Measurements from ENCODE around the gene FOXP3. TPM values are rescaled to one million over a fixed set of nuclear protein-coding genes. Genes with fewer than 3 reads are reported as not detected.

Gene FOXP3
- total RNA-seq, 1 experiment from 2014 or later = not detected

DNA sequence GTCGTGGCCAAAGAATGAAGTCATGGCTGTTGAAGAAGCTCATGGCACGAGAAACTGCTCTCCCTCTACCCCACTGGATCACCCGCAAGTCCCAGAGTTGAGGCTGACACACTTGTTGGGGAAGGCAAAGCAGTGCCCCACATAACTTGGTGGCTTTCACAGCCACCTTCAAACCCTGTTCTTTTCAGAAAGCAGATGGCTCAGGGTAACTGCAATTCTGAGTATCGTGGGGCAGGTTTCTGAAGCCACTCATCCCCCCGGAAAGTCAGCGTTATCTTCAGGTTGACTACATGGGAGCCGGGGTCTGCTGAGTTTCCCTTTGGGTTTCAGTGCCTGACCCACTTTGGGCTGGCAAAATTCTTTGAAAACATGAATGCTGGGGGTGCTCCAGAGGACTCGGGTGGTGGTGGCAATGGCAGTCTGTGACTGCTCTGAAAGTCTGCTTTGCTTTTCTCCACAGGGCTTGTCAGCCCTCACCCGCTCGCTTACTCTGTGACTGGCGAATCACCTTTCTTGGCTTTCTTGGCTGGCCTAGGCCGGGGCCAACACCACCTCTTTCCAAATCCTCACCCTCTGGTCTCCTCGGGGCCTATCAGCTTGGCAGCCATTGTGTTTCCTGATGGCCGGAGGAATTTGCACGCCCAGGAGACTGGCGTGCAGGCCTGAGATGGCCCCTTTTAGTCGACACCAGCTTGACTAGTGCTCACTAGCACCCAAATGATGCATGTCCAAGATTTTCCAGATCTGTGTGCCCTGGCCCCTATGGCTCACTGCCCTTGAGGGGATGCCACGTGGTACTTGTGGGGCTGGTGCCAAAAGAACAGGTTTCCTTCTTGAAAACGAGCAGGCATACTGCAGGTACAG lies 12.4 kb upstream of the FOXP3 start:
- DNase-seq (ENCODE audit: low spot score) = peak; percentile 73
- in situ Hi-C loops (cut with HindIII; ENCODE audit: low sequenced_read_pairs) = no loop called here

DNA sequence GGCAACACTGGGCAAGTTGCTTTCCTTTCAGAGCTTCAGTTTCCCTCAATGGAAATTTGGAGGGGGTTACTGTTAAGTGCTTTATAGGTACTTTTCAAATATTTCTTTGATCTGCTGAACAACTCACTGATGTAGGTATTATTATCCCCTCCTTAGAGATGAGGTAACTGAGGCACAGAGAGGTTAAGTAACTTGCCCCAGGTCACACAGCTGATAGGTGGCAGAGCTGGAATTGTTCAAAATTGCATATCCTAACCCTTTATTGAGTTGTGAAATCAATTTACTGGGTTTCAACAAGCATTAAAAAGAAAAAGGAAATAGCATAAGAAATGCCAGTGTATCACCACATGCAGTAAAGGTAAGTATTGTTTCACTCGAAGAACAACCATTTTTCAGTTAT lies 11.7 kb upstream of the FOXP3 start:
- DNase-seq (ENCODE audit: low spot score) = no peak
- in situ Hi-C loops (cut with HindIII; ENCODE audit: low sequenced_read_pairs) = no loop called here

DNA sequence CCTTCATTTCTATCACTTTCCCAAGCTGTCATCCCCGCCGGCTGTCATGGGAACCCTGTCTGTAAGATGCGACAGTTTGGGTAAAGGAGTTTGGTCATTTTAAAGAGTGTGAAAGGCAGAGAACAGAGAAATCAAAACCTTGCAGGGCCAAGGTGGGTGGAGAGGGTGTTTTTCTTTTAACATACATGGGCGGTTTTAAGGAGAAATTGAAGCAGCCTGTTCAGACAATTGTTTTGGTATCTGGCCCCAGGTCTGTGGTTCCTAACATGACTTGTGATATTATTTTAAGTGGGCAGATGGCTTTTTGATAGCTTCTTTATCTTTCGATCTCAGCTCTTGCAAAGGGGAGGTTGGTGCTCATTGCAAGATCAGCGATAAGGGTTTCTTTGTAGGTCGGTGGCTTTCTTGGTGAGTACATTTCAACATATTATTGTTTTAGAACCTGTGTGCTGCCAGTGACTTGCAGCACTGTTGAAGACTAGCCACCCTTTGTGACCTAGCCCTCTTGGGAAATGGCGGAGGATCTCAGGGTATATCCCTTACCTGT lies 8.7 kb upstream of the FOXP3 start:
- no peak for DNase-seq (ENCODE audit: low spot score)
- in situ Hi-C loops (cut with HindIII; ENCODE audit: low sequenced_read_pairs) = no loop called here

DNA sequence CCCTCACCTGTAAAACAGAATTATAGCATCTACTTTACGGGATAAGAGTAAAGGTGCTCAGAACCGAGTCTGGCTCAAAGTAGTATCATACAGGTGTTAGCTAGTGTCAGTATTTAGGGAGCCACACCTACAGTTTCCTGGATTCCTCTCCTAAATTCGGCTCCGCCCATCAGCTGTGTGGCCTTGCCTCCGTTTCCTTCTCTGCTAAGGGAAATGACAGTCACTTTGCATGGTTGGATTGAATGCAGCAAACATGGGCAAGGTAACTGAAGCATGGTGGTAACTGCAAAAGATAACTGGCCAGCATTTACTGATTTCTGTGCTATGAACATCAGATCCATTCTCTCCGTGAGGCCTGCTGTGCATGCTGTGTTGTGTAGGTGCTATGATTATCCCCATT lies 7.9 kb upstream of the FOXP3 start:
- in situ Hi-C loops (cut with HindIII; ENCODE audit: low sequenced_read_pairs) = no loop called here
- DNase-seq (ENCODE audit: low spot score) = no peak

DNA sequence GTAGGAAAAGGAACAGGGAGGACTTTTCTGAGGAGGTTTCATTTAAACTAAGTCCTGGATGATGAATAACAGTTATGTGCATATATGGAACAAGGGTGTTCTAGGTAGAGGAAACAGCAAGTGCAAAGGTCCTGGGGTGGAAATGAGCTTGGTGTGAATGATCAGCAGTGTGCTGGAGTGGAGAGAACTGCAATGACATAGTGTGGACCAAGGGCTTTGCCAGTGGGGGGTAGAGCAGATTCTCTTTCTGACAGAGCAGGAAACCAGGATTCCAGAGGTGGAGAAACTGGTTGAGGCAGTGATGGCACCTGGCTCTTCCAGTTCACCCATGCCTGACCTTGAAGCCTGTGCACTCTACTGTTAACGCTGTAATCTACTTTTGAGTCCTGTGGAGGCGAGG lies 6.8 kb upstream of the FOXP3 start:
- no peak for DNase-seq (ENCODE audit: low spot score)
- in situ Hi-C loops (cut with HindIII; ENCODE audit: low sequenced_read_pairs) = no loop called here

DNA sequence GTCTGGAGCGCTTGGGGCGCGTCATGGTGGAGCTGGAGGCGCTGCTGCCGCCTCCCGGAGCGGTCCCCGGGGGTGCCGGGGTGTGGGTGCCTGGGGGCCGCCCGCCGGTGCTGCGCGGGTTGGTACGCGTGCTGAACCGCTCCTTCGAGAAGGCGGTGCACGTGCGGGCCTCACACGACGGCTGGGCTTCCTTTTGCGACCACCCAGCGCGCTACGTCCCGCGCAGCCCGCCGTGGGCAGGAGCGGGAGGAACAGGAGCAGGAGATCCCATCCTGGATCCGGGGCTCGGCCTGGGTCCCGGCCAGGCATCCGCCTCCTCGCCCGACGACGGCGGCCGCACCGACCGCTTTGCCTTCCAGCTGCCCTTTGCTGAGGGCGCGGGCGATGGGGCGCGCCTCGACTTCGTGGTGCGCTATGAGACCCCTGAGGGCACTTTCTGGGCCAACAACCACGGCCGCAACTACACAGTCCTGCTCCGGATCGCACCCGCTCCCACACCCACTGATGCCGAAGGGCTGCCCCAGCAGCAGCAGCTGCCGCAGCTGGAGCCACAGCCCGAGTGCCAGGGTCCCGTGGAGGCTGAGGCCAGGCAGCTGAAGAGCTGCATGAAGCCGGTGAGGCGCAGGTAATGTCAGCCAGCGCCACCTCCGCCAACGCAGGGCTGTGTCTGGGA lies 5.9 kb upstream of the FOXP3 start:
- in situ Hi-C loops (cut with HindIII; ENCODE audit: low sequenced_read_pairs) = no loop called here
- no peak for DNase-seq (ENCODE audit: low spot score)

DNA sequence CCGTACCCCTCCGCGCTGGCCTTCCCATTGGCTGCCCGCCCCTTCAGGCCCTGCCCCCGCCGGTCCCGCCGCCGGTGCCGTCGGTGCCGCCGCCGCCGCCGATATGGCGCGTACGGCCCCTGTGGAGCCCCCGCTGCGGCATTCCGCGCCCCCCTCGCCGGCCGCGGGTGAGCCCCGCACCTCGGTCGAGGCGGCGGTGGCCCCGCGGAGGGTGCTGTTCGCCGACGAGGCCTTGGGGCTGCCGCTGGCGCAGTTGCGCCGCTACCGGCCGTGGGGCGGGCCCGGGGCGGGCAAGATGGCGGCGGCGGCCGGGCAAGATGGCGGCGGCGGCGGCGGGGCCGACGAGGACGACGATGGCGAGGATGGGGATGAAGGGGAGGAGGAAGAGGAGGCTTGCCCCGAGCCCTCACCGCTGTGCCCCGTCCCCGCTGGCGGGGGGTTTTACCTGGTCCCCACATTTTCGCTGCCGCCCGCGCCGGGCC lies 5.3 kb upstream of the FOXP3 start, which contains the start of gene PPP1R3F:
PPP1R3F (plus strand) TSS at position 27 of the 482 bp plus-strand sequence; CDS start at position 104, 77 bp downstream.
- DNase-seq (ENCODE audit: low spot score) = no peak
- in situ Hi-C loops (cut with HindIII; ENCODE audit: low sequenced_read_pairs) = no loop called here

DNA sequence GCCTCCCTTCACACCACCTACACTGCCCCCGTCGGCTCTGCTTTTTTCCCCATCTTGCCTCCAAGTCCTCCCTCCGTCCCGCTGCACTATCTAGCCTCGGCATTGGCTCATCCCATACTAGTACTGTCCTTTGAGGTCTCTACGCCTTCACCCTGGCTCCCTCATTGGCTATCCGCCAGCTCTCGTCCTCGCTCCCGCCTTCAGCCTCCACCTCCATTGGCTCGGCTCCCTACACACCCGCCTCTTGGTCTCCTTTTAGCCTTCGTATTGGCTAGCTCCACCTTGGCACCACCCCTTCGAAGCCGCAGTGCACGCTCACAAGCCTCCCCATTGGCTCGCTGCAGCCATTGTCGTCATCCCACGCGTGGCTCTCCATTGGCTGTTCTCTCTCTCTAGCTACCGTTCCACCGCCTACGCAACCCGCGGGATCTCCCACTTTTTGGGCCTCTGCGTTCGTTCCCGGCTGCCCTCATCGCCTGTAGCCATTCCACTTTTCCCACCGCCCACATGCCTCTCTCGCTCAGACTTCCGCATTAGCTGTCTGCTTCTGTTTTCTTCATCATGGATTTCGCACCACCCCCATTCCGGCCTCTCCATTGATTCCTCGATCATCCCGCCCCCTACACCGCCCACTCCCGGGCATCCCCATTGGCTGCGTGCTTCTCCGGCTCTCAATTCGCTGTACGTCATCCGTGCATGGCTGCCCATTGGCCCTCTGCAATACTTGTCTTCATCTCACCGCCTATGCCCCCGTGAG lies 4.7 kb upstream of the FOXP3 start:
- in situ Hi-C loops (cut with HindIII; ENCODE audit: low sequenced_read_pairs) = no loop called here
- DNase-seq (ENCODE audit: low spot score) = peak; percentile 98

DNA sequence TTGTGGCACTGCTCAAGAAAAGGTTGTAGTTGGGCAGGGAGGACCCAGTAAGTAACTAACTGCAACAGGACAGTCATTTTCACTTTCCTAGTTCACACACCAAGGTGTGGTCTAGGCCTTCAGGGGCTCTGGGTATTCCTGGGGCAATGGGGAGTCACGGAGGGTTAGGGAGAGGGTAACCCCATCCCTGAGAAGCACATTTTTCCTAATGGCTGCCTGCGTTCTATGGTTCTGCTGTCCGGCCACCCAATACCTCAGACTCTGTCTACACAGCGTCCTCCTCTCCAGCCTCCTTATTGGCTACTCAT lies 4.1 kb upstream of the FOXP3 start:
- no peak for DNase-seq (ENCODE audit: low spot score)
- in situ Hi-C loops (cut with HindIII; ENCODE audit: low sequenced_read_pairs) = no loop called here

DNA sequence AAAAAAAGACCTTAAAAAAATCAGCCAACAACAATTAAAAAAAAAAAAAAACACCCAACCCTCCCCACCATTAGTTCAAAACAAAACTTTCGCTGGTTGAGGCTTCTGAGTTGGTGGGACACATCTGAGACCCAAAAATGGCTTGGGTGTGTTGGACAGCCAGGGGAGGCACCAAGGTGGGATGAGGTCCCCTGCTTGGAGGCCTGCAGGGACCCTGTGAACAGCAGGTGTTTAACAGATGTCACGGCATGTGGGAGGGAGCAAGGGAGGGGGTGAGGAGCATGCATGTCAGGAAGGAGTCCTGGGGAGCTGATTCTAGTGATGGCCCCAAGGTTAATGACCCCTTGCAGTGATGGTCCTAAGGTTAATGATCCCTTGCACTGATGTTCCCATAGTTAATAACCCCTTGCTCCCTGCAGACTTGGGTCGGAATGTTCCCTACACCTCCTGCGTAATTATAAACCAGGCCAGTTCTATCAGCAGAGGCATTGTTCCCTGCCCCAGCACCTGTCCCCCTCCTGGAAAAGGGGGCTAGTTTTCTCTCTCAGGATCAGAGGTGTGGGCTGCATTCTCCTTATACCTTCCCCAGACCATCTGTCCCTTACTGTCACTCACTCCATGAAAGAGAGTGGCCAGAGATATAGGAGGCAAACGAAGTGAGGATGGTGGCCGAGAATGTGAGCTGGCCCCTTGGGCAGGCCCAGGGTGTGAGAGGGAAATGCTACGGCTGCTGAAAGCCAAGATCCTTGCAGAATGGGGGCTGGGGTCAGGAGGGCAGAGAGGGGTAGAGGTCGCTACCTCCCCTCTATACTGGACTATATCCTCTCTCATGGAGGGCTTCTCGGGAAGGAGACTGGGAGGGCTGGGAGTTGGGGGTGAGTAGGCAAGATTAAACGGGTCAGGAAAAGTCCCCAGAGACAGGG lies 2.3 kb upstream of the FOXP3 start:
- in situ Hi-C loops (cut with HindIII; ENCODE audit: low sequenced_read_pairs) = no loop called here
- DNase-seq (ENCODE audit: low spot score) = no peak

DNA sequence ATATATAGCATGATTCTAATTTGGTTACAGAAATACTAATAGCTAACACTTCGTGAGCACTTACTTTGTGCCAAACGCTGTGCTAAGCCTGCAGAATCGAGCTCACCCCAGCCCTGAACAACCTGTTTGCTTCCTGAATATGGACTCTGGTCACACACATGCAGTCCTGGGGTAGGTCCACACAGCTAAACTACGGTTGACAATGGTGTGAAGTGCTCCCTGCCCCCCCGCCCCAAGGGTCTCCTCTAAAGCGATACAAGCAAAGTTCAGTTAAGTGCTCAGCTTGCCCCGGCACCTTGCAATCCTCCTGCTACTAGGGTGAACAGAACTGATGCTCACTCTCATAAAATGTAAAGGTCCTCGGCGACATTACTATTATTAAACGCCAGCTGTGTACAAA lies 879 bp downstream of the FOXP3 start:
- no peak for DNase-seq (ENCODE audit: low spot score)
- in situ Hi-C loops (cut with HindIII; ENCODE audit: low sequenced_read_pairs) = no loop called here

DNA sequence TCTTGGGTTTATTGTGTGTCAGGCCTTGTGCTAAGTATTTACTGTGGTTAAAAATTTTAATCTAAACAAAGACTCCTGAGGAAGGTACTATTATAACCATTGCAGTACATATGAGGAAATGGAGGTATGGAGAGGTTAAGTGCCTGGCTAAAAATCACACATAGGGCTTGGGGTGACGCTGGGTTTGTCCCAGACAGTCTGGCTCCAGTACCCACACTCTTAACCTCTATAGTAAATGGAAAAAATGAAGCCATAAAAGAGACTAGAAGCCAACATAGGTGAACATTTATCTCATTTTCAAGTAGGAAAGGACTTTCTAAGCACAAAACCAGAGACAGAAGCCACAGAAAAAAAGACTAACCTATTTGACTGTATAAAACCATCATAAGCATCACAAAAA lies 1.9 kb downstream of the FOXP3 start:
- no peak for DNase-seq (ENCODE audit: low spot score)
- in situ Hi-C loops (cut with HindIII; ENCODE audit: low sequenced_read_pairs) = no loop called here

DNA sequence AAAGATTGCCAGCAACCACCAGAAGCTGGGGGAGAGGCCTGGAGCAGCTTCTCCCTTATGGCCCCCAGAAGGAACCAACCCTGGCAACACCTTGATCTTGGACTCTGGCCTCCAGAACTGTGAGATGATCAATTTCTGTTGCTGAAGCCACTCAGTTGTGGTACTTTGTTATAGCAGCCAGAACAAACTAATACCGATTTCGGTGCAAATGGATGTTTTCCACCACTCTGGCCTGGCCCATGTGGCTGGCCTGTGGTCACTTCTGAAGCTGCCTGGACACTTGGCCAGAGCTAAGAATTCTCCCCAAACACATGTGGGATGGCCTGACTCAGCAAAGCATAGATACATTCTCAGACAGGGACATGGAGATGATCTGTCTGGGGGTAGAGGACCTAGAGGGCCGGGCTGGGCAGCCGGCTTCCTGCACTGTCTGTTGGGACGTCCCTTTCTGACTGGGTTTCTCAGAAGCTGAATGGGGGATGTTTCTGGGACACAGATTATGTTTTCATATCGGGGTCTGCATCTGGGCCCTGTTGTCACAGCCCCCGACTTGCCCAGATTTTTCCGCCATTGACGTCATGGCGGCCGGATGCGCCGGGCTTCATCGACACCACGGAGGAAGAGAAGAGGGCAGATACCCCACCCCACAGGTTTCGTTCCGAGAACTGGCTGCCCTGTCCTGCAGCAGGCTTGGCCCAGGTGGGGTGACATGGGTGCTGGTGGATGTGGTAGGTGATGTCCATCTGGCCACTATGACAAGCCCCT lies 4.1 kb downstream of the FOXP3 start:
- DNase-seq (ENCODE audit: low spot score) = no peak
- in situ Hi-C loops (cut with HindIII; ENCODE audit: low sequenced_read_pairs) = no loop called here

DNA sequence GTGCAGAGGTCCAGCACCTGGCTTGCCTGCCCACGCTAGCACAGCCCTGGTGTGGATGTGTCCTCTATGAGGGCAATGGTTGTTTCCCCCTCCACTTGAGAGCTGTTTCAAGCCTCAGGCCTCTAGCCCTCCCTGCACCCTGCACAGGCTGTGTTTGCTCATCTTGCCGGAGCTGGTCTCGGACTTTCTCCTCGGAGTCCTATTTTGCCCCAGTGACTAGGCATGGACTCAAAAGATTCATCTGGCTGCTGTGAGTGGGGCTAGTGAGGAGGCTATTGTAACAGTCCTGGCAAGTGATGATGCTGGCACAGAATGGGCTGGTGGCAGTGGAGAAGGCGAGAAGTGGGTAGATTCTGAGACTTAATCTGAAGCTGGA lies 5.8 kb downstream of the FOXP3 start:
- no peak for DNase-seq (ENCODE audit: low spot score)
- in situ Hi-C loops (cut with HindIII; ENCODE audit: low sequenced_read_pairs) = no loop called here

DNA sequence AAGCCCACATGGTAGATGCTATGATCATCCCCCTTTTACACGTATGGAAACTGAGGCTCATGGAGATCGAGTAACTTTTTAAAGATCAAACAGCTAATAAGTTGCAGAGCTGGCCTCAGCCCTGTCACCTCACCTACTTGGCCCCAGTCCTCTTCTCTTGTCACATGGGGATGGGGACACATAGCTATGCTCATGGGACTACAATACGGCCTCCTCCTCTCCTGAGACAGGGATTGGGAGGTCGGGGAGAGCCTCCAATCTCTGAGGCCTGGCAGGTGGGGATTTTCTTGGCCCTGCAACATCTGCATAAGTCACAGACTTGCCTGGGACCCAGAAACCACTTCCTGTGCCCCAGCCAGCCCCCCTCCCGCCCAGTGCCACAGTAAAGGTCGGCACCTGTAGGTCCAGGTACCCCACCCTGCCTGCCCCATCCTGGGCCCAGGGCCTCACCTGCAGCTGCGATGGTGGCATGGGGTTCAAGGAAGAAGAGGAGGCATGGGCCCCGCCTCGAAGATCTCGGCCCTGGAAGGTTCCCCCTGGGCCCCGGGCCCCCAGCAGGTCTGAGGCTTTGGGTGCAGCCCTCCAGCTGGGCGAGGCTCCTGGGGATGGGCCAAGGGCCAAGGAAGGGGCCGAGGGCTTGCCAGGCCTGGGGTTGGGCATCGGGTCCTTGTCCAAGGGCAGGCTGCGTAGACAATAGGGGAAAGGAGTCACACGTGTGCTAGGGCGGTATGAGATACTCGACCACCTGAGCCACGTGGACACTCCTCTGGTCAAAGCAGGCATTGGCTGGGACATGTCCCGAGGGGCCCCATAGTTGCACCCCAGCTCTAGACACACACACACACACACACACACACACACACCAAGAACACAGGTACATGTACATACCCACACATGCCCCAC lies 6.4 kb downstream of the FOXP3 start:
- in situ Hi-C loops (cut with HindIII; ENCODE audit: low sequenced_read_pairs) = no loop called here
- no peak for DNase-seq (ENCODE audit: low spot score)

DNA sequence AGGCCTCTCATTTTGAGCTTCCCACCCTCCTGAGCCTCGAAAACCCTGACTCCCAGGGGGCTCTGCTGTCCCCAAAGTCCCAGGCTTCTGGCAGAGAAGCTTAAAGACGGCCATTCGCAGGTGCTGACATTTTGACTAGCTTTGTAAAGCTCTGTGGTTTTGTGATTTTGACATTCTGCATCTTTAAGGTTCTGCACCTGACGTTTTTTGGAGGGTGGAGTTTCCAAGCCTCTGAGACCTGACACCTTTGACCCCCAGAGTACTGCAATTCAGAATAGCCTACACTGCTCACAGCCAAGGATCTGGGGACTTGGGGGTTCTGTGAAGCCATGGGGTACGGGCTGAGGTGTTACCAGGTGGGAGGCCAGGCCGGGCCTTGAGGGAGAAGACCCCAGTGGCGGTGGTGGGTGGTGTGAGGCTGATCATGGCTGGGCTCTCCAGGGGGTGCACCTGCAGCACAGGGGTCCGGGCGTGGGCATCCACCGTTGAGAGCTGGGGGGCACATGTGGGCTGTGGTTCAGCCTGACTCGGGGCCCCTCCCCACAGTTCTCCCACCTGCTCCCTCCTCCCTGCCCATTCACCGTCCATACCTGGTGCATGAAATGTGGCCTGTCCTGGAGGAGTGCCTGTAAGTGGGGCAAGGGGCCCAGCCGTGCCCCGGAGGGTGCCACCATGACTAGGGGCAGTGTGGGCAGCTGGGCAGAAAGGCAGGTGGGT lies 7.3 kb downstream of the FOXP3 start:
- DNase-seq (ENCODE audit: low spot score) = no peak
- in situ Hi-C loops (cut with HindIII; ENCODE audit: low sequenced_read_pairs) = no loop called here

Data from G401 (cell line).